Frontal cortex (tissue), 4 donors: ENCODE results near the gene ZC2HC1B. TPM values are rescaled to one million over a fixed set of nuclear protein-coding genes. Genes with fewer than 3 reads are reported as not detected.

ENCODE experiments used
- DNase-seq, 2 donors: peaks; one replicate each; pipeline ENCODE4 v3.0.0; 2012; ENCODE audit warnings: low spot score in 2 of 2
- FAIRE-seq: peaks from 2 replicates; lab custom pipeline; 2012; peaks lifted over from hg19 to GRCh38; lab: Jason Lieb, UNC
- small RNA-seq: library from RNA; depleted of rRNA; stranded (forward); fragments of <200 nt; gene quantifications from one replicate; pipeline ENCODE3, GENCODE V24; 2014
- total RNA-seq: library from RNA; depleted of rRNA; stranded (reverse); fragments of >200 nt; gene quantifications from one replicate; pipeline ENCODE4 v1.2.3, GENCODE V29; 2014
- donor health status: control.
- donor health status: control.
- donor health status: control.

ZC2HC1B gene
- total RNA-seq, 1 donor from 2014 or later, result not detected

- DNase-seq (no peak), FAIRE-seq (no peak)
These were observed 116.6 kb downstream of the ZC2HC1B start for GRCh38 chr6:143980921-143981320.

GRCh38 chr6:143982968-143983367, 118.7 kb downstream of the ZC2HC1B start:
- no peak for DNase-seq
- FAIRE-seq, result no peak

- FAIRE-seq (no peak), DNase-seq (no peak)
These were observed 120.4 kb downstream of the ZC2HC1B start for GRCh38 chr6:143984666-143985065.

- DNase-seq, result no peak
- no peak for FAIRE-seq
These were observed 122.3 kb downstream of the ZC2HC1B start for GRCh38 chr6:143986463-143987065.

Small RNAs within 50 kb of the gene (small RNA-seq; reads per million reads assigned to genes)
- gene ZC2HC1B, result not detected

Other genes starting within 250 kb of the ZC2HC1B start
- 15.1 TPM for gene PHACTR2, start 186.5 kb upstream of the ZC2HC1B start, total RNA-seq
- gene LTV1, start 21.1 kb upstream of the ZC2HC1B start, total RNA-seq, result 10.6 TPM
- gene PLAGL1, start 143.8 kb downstream of the ZC2HC1B start, total RNA-seq, result 6.1 TPM
- gene SF3B5, start 231.1 kb downstream of the ZC2HC1B start, total RNA-seq, result 43.6 TPM